Measurements from ENCODE around the gene VSTM2B. TPM values are rescaled to one million over a fixed set of nuclear protein-coding genes. Genes with fewer than 3 reads are reported as not detected.

VSTM2B gene
- total RNA-seq, 1 donor from 2014 or later: not detected

DNA sequence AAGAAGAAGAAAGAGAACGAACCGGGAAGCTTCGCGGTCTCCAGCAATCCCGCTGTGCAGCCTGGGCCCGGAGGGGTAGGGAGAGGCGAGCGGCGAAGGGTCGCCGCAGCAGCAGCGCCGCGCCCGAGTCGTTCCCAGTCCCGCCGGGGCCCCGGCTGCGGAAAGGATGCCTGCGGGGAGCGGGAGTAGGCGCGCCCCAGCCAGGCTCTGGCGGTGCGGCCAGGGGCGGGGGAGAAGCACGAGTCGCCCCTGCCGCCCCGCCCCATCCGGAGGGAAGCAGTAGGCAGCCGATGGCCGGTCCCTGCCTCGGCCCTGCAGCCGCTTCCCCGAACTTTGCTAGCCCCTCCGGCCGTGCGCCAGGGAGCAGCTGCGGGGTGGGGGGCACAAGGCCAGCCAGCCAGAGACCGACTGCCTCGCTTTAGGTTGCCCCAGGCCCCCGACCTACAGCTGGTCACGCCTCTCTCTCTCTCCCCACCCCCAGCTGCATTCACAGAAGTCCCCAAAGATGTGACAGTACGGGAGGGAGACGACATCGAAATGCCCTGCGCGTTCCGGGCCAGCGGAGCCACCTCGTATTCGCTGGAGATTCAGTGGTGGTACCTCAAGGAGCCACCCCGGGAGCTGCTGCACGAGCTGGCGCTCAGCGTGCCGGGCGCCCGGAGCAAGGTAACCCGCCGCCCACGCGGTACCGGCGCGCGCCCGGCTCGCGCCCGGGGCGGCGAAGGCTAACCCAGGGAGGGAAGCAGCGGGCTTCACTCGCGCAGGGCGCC lies 1.1 kb downstream of the VSTM2B start:
- ATAC-seq (ENCODE audit: poor library complexity): no peak
- intact Hi-C loops (cut with DNase I): no loop called here
- DNase-seq: no peak

GRCh38 chr19:29527500-29528328 lies 1.9 kb downstream of the VSTM2B start:
- no peak for DNase-seq
- intact Hi-C loops (cut with DNase I): no loop called here
- no peak for ATAC-seq (ENCODE audit: poor library complexity)

DNA sequence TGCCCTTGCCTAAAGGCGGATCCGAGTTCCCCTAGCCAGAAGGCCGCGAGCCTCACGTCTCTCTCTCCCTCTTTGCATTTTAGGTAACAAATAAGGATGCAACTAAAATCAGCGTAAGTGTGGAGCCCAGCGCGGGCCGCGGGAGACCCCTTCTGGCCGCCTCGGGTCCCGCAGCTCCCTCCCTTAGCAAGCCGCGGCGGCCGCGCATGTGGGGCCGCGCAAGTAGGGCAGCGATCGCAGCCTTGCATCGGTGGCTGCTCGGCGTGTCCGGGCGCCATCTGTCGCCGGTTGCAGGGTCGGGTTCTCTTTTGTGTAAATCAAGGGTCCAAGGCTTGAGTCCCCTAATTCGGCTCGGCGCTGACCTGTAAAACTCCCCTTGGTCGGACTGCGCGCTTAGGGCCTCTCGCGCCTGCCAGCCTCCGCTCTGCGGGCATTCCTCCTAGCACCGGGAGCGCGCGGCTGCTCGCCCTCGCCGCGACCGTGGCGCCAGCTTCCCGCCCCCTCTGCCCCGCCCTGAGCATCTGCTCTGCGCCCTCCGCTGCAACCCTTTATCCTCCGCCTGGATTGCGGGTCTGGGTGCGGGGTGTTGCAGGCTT lies 2.7 kb downstream of the VSTM2B start:
- intact Hi-C loops (cut with DNase I): no loop called here
- ATAC-seq (ENCODE audit: poor library complexity): peak; percentile 92
- DNase-seq: peak; percentile 69

- intact Hi-C loops (cut with DNase I): no loop called here
- DNase-seq (peak; percentile 27), ATAC-seq (ENCODE audit: poor library complexity) (no peak)
These were observed 3.3 kb downstream of the VSTM2B start for GRCh38 chr19:29528946-29529645.

DNA sequence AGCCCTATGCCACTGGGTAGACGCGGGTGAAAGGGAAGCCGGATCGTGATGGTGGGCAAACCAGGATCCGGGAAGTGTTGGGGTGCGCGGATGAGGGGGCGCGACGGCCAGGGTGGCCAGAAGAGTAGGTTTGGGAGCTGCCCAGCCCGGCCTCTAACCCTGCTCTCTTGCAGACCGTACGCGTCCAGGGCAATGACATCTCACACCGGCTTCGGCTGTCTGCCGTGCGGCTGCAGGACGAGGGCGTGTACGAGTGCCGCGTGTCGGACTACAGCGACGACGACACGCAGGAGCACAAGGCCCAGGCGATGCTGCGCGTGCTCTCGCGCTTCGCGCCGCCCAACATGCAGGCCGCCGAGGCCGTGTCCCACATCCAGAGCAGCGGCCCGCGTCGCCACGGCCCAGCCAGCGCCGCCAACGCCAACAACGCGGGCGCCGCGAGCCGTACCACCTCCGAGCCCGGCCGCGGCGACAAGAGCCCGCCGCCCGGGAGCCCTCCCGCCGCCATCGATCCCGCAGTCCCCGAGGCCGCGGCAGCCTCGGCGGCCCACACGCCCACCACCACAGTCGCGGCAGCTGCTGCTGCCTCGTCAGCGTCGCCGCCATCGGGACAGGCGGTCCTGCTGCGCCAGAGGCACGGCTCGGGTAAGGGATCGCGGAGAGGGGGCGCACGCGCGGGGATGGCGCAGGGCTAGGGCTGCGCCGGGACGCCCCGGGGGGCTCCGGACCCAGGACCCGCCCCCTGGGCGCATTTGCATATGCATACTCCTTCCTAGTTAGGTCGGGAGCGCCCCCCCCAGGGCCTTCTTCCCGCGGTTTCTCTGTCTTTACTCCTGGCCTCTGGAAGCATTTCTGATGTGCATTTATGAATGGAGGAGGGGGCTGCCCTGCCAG lies 4.1 kb downstream of the VSTM2B start:
- intact Hi-C loops (cut with DNase I): no loop called here
- ATAC-seq (ENCODE audit: poor library complexity) (no peak), DNase-seq (peak; percentile 32)

DNA sequence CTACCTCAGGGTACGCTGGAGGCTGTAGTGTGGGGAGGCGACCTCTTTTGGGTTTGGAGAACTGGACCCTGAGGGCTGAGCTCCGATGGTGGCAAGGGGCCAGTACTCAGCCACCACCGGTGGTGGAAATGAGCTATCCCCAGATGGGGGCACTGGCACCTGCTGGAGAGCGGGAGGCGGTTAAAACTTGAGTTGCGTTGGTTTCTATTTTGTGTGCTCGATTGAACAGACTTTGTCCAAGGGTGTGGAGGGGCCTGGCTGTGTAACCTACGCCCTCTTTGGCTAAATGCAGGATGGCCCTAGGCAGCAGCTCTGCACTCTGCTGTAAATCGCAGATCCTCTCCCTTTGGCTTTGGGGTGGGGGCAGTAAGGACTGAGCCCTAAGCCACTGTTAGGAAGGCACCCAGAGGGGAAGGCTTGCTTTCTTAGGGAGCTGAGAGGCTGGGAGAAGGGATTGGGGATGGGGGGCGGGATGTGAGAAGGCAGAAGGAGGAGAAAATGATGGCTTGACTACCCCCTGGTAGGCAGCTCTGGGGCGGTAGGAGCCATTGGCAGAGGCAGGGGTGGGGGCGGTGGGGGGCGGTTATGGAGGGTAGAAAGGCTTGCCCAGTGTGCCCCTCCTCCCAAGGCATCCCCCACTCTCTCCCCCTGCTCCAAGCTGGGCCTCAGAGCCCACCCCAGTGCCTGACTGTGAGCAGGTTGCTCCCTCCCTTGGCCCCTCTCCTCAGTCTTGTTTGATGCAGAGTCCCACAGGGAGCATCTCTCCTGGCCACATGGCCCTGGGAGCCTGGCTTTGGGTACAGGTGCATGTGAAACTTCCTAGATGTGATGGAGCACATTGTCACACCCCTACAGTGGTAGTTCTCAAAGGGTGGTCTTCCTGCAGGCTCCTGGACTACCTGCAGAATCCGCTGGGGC lies 5.0 kb downstream of the VSTM2B start:
- no peak for ATAC-seq (ENCODE audit: poor library complexity)
- intact Hi-C loops (cut with DNase I): no loop called here

GRCh38 chr19:29531458-29532025 lies 5.7 kb downstream of the VSTM2B start:
- no peak for ATAC-seq (ENCODE audit: poor library complexity)
- intact Hi-C loops (cut with DNase I): no loop called here
- DNase-seq: no peak

More for the DNA sequence above, 5.0 kb downstream of the VSTM2B start:
- no peak for DNase-seq

DNA sequence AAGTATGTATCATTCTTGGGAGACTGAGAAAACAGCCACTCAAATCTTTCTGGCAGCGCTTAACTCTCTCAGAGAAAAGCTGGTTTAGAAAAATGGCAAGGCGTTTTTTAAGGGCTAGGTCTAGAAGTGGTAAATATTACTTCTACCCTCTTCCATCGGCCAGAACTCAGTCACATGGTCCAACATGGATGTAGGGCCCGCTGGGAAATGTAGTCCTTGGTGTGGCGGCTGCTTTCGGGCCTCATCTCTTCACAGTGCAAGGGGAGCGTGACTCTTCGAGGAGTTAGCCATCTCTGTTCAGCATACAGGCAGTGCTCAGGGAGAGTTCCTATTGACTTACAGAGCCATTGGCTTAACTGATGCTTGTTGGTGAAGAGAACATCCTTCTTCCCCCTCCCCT lies 6.3 kb downstream of the VSTM2B start:
- intact Hi-C loops (cut with DNase I): no loop called here
- DNase-seq: no peak
- ATAC-seq (ENCODE audit: poor library complexity): no peak

DNA sequence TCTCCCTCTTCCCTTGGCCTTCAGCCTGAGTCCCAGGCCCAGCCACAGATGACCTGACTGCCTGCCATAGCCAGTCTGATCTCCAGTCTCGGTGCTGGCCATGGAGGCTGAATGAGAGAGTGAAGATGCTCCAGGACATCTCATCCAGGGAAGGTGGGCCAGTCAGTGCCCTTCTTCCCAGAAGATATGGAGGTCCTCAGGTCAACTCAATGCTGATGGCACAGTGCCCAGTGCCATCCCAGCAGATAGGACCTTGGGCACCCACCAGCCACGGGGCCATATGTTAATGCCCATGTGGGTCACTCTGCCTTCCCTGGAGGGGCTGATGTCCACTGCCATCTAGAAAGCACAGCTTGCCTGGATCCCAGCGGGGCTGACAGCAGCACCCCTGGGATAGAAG lies 7.2 kb downstream of the VSTM2B start:
- no peak for DNase-seq
- intact Hi-C loops (cut with DNase I): no loop called here

GRCh38 chr19:29533578-29534544 lies 8.1 kb downstream of the VSTM2B start:
- no peak for DNase-seq
- no peak for ATAC-seq (ENCODE audit: poor library complexity)
- intact Hi-C loops (cut with DNase I): no loop called here

More for the DNA sequence above, 7.2 kb downstream of the VSTM2B start:
- no peak for ATAC-seq (ENCODE audit: poor library complexity)

GRCh38 chr19:29535214-29535831 lies 9.5 kb downstream of the VSTM2B start:
- DNase-seq: no peak
- intact Hi-C loops (cut with DNase I): no loop called here
- no peak for ATAC-seq (ENCODE audit: poor library complexity)

- no peak for ATAC-seq (ENCODE audit: poor library complexity)
- intact Hi-C loops (cut with DNase I): no loop called here
- no peak for DNase-seq
These were observed 10.3 kb downstream of the VSTM2B start for GRCh38 chr19:29535984-29536508.

- ATAC-seq (ENCODE audit: poor library complexity): no peak
- intact Hi-C loops (cut with DNase I): no loop called here
- DNase-seq: no peak
These were observed 11.4 kb downstream of the VSTM2B start for GRCh38 chr19:29537181-29537580.

DNA sequence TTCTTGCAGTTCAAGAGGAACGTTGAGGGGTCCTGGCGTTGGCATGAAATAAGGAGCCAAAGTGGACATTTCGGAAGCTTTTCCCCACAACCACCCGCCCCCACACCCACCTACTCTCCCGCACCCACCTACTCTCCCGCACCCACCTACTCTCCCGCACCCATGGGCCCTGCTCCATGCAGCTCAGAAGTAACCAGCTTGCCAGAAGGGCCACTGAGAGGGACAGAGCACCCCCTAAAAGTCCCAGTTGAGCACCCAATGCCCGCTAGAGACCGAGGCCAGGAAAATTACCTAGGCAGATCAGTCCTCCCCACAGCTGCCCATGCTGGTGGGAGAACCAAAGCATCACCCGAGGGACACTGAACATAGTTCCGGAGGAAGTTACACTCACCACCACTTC lies 11.8 kb downstream of the VSTM2B start:
- DNase-seq (no peak), ATAC-seq (ENCODE audit: poor library complexity) (no peak)
- intact Hi-C loops (cut with DNase I): no loop called here

DNA sequence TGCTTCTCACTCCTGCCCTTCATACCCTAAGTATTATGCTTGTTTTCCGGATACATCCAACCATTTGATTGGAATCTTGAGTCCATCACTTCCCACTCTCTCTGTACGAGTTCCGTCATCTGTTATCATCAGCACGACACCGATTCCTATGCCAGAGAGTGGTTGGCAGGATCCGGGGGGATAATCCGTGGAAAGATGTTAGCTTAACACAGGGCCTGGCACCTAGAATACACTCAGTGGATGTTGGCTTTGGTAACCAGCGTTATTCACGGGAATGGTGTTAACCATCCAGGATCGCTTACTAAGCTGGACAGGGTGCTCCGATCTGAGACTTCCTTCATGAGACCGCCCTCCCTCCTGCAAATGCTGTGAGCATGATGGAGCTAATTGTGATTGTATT lies 12.4 kb downstream of the VSTM2B start:
- no peak for ATAC-seq (ENCODE audit: poor library complexity)
- intact Hi-C loops (cut with DNase I): no loop called here
- DNase-seq: no peak
